Activated CD8-positive, alpha-beta memory T cell treated with anti-CD3 and anti-CD28 coated beads, Interleukin-2, amount 10 ng/mL, durations not matched to agents 7 days and 5 days (primary cell): ENCODE measurements around the gene CNGB1. TPM values are rescaled to one million over a fixed set of nuclear protein-coding genes. Genes with fewer than 3 reads are reported as not detected.
"Not testable (repeated sequence)": the region's sequence is repeated elsewhere in the genome, so short reads cannot be mapped to it uniquely, and the experiment has no call there.

ENCODE experiments used
- ATAC-seq: fragments of 150-1000 bp; cut with Tn5 transposase; one replicate; pipeline ENCODE4 v1.10.0; 2021; ENCODE audit warnings: moderate library complexity
- CTCF ChIA-PET: fragments of 350-600 bp; sonication (Branson Sonifier 250); formaldehyde crosslinking; loops from one replicate; lab custom pipeline; 2021; ENCODE audit warnings: antibody characterized with exemption; lab: Charles Lee
- DNase-seq: peaks from one replicate; pipeline ENCODE4 v3.0.0-alpha.2; 2020
- H3K27ac Mint-ChIP-seq: one replicate; pipeline ENCODE4 v1.8.0; 2021; ENCODE audit warnings: mild to moderate bottlenecking, mixed read lengths
- H3K27me3 Mint-ChIP-seq: one replicate; pipeline ENCODE4 v1.8.0; 2021; ENCODE audit warnings: mixed read lengths
- H3K36me3 Mint-ChIP-seq: one replicate; pipeline ENCODE4 v1.8.0; 2021; ENCODE audit warnings: mild to moderate bottlenecking, mixed read lengths
- H3K4me1 Mint-ChIP-seq: one replicate; pipeline ENCODE4 v1.8.0; 2021; ENCODE audit warnings: mixed read lengths
- H3K4me3 Mint-ChIP-seq: one replicate; pipeline ENCODE4 v1.8.0; 2021; ENCODE audit warnings: mild to moderate bottlenecking, moderate library complexity, mixed read lengths
- H3K9me3 Mint-ChIP-seq: one replicate; pipeline ENCODE4 v1.8.0; 2022; ENCODE audit warnings: low read depth, mixed read lengths
- total RNA-seq, 2 experiments: library from RNA; stranded (reverse); gene quantifications; one replicate each; pipeline ENCODE4 v1.2.3, GENCODE V29; 2021

CNGB1 gene
- total RNA-seq, 2 experiments from 2014 or later: not detected

DNA sequence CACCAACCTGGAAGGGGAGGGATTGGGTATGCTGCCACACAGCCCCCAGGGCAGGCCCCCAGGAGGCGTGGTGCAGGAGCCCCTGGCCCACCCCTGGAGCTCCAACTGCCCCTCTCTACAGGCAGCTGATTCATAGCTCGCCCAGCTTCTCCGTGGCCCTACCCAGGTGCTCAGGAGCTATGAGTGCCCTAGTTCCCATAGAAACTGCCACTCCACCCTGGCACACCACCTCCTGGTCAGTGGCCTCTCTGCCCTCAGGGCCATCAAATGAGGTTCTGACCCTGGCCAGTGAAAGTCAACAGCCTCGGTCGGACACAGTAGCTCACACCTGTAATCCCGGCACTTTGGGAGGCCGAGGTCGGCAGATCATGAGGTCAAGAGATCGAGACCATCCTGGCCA, 18.0 kb downstream of the CNGB1 start:
- DNase-seq (no peak), ATAC-seq (no peak)
- Mint-ChIP-seq H3K27me3 (peaks cover 3% of the 10 kb centered on the region), H3K4me1 (no peaks in the 10 kb centered on the region), H3K4me3 (no peak overlapping the region), H3K9me3 (no peaks in the 10 kb centered on the region), H3K27ac (no peak overlapping the region), H3K36me3 (no peaks in the 10 kb centered on the region)
- CTCF ChIA-PET: interaction anchor here (1.2 to 2.0 kb wide), 2 partner anchors 32 to 49 kb away, joined by 3 to 5 read pairs; partner anchors contain the start of gene USB1

DNA sequence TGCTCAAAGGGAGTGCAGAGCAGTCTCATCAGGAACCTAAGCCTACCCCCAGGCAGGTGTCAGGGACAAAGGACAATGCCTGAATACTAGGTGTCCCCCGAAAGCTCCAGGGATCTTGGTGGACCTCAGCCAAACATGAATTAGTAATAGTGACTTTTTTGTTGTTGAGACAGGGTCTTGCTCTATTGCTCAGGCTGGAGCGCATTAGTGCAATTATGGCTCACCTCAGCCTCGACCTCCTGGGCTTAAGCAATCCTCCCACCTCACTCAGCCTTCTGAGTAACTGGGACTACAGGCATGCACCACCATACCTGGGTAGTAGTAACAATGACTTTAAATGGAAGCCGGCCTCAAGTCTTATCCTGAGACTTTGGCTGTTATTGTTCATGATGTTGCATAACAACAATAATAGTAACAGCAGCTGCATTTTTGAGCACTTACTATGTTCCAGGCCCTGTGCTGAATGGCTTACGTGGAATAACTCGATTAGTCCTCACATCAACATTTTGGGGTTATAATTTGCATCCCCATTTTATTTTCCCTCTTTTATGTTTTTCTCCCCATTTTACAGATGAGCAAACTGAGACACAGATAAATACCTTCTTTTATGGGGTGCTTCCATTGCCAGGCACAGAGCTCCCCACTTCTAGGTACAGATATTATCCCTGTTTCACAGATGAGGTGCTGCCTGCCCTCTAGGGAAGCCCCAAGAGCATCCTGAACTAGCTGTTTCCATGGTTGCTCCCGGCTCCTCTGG, 19.5 kb downstream of the CNGB1 start:
- CTCF ChIA-PET: no interaction called here
- H3K27ac Mint-ChIP-seq: no peak overlapping the region

DNA sequence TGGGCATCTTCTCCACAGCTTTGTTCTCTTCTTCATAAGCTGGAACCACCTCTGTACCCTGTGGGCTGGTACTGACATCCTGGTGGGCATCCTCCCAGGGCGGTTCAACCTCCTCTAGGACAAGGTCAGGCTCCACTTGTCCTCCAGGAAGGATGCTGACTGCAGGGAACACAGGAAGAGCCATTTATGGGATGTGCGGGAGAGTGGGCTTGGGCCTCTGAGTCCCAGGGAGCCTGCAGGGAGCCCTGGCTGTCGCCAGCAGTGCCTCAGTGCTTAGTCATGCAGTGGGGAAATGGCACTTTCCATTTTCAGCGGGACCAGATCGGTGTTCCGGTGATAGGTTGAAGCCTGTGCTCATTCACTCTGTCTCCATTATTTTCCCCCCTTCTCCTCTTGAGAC, 20.5 kb downstream of the CNGB1 start:
- Mint-ChIP-seq H3K4me1 (no peaks in the 10 kb centered on the region), H3K4me3 (no peak overlapping the region), H3K36me3 (no peaks in the 10 kb centered on the region), H3K27ac (no peak overlapping the region), H3K9me3 (no peaks in the 10 kb centered on the region), H3K27me3 (peaks cover 3% of the 10 kb centered on the region)
- DNase-seq (no peak), ATAC-seq (no peak)
- CTCF ChIA-PET: no interaction called here

More for the DNA sequence above, 19.5 kb downstream of the CNGB1 start:
- Mint-ChIP-seq H3K36me3 (no peaks in the 10 kb centered on the region), H3K27me3 (peaks cover 3% of the 10 kb centered on the region), H3K4me3 (no peak overlapping the region), H3K9me3 (no peaks in the 10 kb centered on the region), H3K4me1 (no peaks in the 10 kb centered on the region)
- DNase-seq (no peak), ATAC-seq (no peak)

DNA sequence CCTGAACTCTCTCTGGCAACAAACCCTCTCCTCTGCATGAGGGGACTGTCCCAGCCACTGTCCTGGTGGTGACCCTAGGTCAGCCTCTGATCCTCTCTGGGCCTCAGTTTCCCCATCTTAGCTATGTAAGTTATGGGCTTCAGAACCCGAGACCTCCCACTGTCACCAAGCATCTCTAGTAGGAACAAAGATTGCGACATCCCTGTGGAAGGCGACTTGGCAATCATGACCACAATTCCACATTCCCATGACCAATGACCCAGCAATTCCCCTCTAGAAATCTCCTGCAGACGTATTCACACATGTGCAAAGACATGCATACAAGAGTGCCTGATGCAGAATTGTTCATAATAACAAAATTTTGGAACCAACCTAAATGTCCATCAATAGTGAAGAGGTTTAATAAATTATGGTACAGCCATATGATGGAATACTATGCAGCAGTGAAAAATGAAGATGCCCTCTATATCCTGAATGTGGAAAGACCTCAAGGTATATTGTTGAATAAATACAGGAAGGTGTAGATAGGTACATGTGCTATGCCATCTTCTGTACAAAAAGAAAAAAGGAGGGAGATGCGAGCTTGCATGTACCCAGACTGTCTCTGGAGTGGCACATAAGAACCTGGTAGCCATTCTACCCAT, 21.2 kb downstream of the CNGB1 start:
- Mint-ChIP-seq H3K4me1 (no peaks in the 10 kb centered on the region), H3K9me3 (no peaks in the 10 kb centered on the region), H3K27ac (no peak overlapping the region), H3K4me3 (no peak overlapping the region), H3K27me3 (peaks cover 3% of the 10 kb centered on the region), H3K36me3 (no peaks in the 10 kb centered on the region)
- CTCF ChIA-PET: no interaction called here
- ATAC-seq (no peak), DNase-seq (no peak)

DNA sequence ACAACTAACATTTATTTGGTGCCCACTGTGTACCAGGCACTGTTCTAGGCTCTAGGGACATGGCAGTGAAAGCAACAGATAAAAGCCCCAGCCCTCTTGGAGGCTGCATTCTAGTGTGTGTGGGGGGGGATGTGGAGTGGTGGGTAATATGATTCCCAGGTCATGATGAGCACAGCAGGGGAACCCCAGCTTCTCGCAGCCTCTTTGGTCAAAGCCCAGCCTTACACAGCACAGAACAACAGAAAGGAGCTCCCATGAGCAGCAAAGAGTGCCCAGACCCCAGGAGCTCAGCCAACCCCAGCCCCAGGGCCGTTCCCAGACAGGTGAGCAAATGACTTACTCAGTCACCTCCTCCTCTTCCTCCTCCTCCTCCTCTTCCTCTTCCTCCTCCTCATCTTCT, 21.9 kb downstream of the CNGB1 start:
- CTCF ChIA-PET: no interaction called here
- peaks cover 3% of the 10 kb centered on the region for H3K27me3 Mint-ChIP-seq
- no peaks in the 10 kb centered on the region for H3K9me3 Mint-ChIP-seq
- no peak for ATAC-seq
- H3K4me1 Mint-ChIP-seq: no peaks in the 10 kb centered on the region
- no peaks in the 10 kb centered on the region for H3K36me3 Mint-ChIP-seq
- no peak for DNase-seq
- no peak overlapping the region for H3K4me3 Mint-ChIP-seq
- no peak overlapping the region for H3K27ac Mint-ChIP-seq

DNA sequence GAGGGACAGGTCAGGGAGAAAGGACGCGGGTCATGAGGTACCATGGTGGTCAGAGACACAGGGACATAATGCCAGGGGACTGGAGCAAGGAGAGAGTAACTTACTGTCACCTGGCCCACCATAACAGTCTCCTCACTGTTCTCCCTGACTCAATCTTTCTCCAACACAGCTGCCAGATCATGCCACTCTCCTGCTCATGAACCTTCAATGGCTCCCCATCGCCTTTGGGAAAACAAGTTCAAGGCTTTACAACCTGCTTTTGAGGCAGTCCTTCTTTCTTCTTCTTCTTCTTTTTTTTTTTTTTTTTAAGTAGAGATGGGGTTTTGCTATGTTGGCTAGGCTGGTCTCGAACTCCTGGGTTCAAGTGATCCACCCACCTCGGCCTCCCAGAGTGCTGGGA, 22.9 kb downstream of the CNGB1 start:
- Mint-ChIP-seq H3K4me1 (no peaks in the 10 kb centered on the region), H3K27ac (no peak overlapping the region), H3K9me3 (no peaks in the 10 kb centered on the region), H3K27me3 (peaks cover 3% of the 10 kb centered on the region), H3K4me3 (no peak overlapping the region), H3K36me3 (no peaks in the 10 kb centered on the region)
- no peak for ATAC-seq
- CTCF ChIA-PET: no interaction called here
- no peak for DNase-seq

DNA sequence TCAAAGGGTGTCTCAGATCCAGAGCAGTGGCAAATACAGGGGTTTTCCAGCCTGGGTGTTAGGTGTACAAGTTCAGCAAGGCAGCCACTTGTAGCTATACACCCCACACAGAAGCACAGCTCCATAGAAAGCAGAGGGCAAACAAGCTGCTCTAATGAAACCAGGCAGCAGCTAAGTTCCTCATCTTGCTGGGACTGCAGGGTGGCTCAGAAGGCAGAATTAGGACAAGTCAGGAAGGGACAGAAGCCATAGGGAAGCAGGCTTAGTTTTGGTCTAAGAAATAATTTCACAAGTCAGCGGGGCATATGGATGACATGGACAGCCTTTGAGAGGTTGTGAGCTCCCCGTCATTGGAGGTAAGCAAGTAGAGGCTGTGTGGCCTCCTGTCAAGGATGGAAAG, 23.7 kb downstream of the CNGB1 start:
- Mint-ChIP-seq H3K4me1 (no peaks in the 10 kb centered on the region), H3K27ac (no peak overlapping the region), H3K9me3 (no peaks in the 10 kb centered on the region), H3K36me3 (no peaks in the 10 kb centered on the region), H3K4me3 (no peak overlapping the region), H3K27me3 (peaks cover 5% of the 10 kb centered on the region)
- ATAC-seq (no peak), DNase-seq (no peak)
- CTCF ChIA-PET: no interaction called here

DNA sequence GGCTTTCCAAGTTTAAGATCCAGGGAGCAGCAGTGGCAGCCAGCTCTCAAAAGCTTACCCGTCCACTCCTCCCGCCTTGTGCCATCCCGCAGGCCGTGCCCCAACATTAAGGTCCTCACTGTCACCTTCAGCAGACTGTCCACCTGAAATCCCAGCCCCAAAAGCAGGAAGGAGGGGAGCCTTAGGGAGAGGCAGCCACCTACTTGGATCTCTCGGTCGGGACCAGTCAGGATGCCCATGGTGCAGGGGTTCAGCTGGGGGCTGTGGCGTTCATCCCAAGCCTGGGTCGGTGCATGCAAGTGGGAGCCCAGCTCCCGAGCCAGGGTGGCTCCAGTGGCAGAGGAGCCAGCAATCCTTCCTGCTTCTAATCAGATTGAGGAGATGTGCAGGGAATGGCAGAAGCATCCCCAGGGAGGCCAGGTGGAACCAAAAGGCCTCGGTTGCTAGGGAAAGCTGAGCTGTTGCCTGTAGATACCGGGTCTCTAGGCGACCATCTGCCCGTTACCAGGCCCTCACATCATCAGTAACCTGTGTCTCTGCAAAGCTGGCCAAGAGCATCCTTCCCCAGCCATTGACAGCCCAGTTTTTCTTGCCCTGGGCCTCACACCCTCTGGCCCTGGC, 24.6 kb downstream of the CNGB1 start:
- no peak for ATAC-seq
- no peak for DNase-seq
- Mint-ChIP-seq H3K36me3 (no peaks in the 10 kb centered on the region), H3K27ac (no peak overlapping the region), H3K9me3 (no peaks in the 10 kb centered on the region), H3K27me3 (peaks cover 7% of the 10 kb centered on the region), H3K4me3 (no peak overlapping the region), H3K4me1 (no peaks in the 10 kb centered on the region)
- CTCF ChIA-PET: interaction anchor here (1.5 kb wide), 1 partner anchor 9 kb away, joined by 3 read pairs; no protein-coding TSS in a partner anchor

DNA sequence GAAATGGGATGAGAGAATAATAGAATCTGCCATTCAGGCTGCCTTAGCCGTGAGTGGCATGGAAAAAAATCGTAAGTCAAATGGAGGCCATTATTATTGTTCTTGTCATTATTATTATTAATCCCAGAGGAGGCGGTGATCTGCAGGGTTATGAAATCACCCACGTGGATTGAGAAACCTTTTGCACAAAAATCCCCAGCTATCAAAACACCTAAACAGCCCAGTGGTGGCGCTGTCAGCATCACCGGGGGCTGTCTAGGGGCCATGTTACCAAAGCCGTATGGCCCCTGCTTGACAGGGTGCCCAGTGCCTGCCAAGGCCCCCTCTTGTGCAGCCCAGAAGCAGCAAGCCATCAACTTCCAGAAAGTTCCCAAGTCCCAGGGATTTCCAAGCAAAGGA, 25.2 kb downstream of the CNGB1 start:
- Mint-ChIP-seq H3K27ac (no peak overlapping the region), H3K27me3 (peaks cover 5% of the 10 kb centered on the region), H3K4me3 (no peak overlapping the region), H3K36me3 (no peaks in the 10 kb centered on the region), H3K9me3 (no peaks in the 10 kb centered on the region), H3K4me1 (no peaks in the 10 kb centered on the region)
- ATAC-seq: no peak
- DNase-seq: no peak
- CTCF ChIA-PET: interaction anchor here (1.5 kb wide), 1 partner anchor 10 kb away, joined by 3 read pairs; no protein-coding TSS in a partner anchor

DNA sequence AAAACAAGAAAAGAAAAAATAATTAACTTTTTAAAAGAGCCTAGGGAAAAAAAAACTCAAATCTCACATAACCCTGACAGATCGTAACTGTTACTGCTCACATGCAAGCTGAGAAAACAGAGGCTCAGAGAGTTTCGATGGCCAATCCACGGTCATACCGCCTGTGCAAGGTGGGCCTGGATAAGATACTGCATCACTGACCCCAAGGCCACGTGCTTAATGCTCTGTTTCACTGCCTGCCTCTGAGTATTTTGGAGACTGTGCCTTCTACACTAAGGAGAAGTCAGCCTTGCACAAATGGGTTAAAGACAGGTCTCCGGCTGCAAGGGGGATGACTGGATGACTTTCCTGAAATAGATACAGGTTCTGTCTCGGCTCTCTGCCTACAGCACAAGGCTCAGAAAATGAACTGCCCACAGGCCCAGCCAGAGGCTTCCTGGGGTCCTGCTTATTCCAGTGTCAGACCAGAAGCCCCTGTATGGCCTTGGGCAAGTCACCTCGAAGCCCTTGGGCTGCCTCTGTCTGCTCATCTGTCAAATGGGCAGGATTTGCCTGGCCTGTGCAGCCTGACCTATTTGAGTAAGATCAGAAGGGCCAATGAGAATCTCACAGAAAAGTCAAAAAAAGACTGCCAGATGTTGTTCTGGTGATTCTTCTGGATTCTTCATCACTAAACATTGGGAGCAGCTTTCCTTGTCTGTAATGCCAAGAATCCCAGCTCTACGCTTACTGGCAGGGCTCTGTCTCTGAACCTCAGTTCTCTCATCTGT, 25.8 kb downstream of the CNGB1 start:
- Mint-ChIP-seq H3K27ac (no peak overlapping the region), H3K4me1 (no peaks in the 10 kb centered on the region), H3K36me3 (no peaks in the 10 kb centered on the region), H3K4me3 (no peak overlapping the region), H3K27me3 (peaks cover 4% of the 10 kb centered on the region), H3K9me3 (no peaks in the 10 kb centered on the region)
- DNase-seq: no peak
- CTCF ChIA-PET: interaction anchor here (1.5 kb wide), 1 partner anchor 10 kb away, joined by 3 read pairs; no protein-coding TSS in a partner anchor
- ATAC-seq: no peak

DNA sequence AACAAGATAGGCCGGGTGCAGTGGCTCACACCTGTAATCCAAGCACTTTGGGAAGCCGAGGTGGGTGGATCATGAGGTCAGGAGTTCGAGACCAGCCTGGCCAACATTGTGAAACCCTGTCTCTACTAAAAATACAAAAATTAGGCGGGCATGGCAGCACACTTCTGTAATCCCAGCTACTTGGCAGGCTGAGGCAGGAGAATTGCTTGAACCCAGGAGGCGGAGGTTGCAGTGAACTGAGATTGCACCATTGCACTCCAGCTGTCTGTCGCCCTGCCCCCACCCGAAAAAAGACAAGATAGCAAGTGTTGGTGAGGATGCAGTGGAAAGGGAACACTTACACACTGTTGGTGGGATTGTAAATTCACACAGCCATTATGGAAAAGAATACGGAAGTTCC, 27.5 kb downstream of the CNGB1 start:
- H3K4me3 Mint-ChIP-seq, H3K36me3 Mint-ChIP-seq, ATAC-seq, CTCF ChIA-PET, H3K4me1 Mint-ChIP-seq, H3K27me3 Mint-ChIP-seq, DNase-seq, H3K9me3 Mint-ChIP-seq, H3K27ac Mint-ChIP-seq: not testable (repeated sequence)

DNA sequence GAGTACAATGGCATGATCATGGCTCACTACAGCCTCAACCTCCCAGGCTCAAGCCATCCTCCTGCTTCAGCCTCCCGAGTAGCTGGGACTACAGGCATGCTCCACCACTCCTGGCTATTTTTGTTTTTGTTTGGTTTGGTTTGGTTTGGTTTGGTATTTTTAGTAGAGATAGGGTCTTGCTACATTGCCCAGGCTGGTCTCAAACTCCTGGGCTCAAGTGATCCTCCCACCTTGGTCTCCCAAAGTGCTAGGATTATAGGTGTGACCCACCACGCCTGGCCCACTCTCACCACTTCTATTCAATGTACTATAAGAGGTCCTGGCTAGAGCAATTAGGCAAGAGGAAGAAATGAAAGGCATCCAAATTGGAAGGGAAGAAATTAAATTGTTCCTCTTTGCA, 29.0 kb downstream of the CNGB1 start:
- DNase-seq, ATAC-seq, H3K9me3 Mint-ChIP-seq, H3K27me3 Mint-ChIP-seq, H3K4me3 Mint-ChIP-seq, H3K36me3 Mint-ChIP-seq, H3K27ac Mint-ChIP-seq, CTCF ChIA-PET, H3K4me1 Mint-ChIP-seq: not testable (repeated sequence)

DNA sequence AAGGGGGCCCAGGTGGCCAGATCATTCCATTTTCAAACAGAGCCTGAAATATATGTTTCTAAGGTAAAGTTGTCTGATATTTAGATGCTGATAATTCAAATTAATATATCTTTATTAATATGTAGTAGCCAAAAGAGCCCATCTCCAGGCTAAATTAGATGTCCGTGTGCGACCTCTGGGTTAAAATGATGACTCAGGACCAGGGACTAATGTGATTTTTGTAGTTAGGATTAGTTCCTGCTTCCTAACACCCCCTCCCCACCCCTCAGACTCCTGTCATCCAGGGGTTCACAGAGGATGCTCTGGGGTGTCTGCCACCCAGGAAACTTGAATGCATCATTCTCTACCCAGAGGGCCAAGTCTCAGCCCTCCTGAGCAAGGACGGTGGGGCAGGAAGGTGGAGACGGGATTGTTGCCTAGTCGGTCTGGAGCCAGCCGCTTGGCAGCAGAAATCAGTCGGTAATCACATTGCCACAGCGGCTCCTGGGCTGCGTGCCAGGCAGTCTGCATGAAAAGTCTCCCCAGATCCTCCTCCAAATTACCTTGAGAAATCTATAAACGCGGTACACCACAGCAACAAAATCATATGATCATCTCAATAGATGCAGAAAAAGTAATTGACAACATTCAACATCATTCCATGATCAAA, 29.8 kb downstream of the CNGB1 start:
- CTCF ChIA-PET: no interaction called here
- no peak overlapping the region for H3K27ac Mint-ChIP-seq

More for the DNA sequence above, 29.8 kb downstream of the CNGB1 start:
- H3K9me3 Mint-ChIP-seq: no peaks in the 10 kb centered on the region
- no peak overlapping the region for H3K4me3 Mint-ChIP-seq
- H3K36me3 Mint-ChIP-seq: no peaks in the 10 kb centered on the region
- H3K27me3 Mint-ChIP-seq: peaks cover 6% of the 10 kb centered on the region
- DNase-seq: no peak
- ATAC-seq: no peak
- H3K4me1 Mint-ChIP-seq: no peaks in the 10 kb centered on the region
